RWPE2 (cell line): ENCODE data around the gene SLC4A5.

Experiments used
- ATAC-seq: fragments of 200-7000 bp; cut with Tn5 transposase; 3 replicates; pipeline ENCODE4 v1.9.1; 2021; ENCODE audit warnings: low read depth
- DNase-seq: peaks from one replicate; pipeline ENCODE4 v3.0.0-alpha.2; 2020; ENCODE audit warnings: low spot score
- H3K27ac ChIP-seq: fragments of 450-650 bp; 2 replicates; pipeline ENCODE4 v1.5.1; 2017; ENCODE audit warnings: mild to moderate bottlenecking; ENCODE audit not compliant: poor library complexity, severe bottlenecking
- H3K27me3 ChIP-seq: fragments of 250-450 bp; sonication (Bioruptor Pico); 2 replicates; pipeline ENCODE4 v1.5.1; 2021; ENCODE audit warnings: mild to moderate bottlenecking, moderate library complexity; ENCODE audit not compliant: insufficient read depth, poor library complexity, severe bottlenecking
- H3K36me3 ChIP-seq: fragments of 250-450 bp; sonication (Bioruptor Pico); 2 replicates; pipeline ENCODE4 v1.5.1; 2020; ENCODE audit warnings: low read depth, mild to moderate bottlenecking, moderate library complexity
- H3K4me1 ChIP-seq: fragments of 250-450 bp; sonication (Bioruptor Pico); 2 replicates; pipeline ENCODE4 v1.5.1; 2021; ENCODE audit warnings: mild to moderate bottlenecking, moderate library complexity; ENCODE audit not compliant: insufficient read depth, poor library complexity, severe bottlenecking
- H3K4me3 ChIP-seq: fragments of 250-450 bp; sonication (Bioruptor Pico); 2 replicates; pipeline ENCODE4 v1.5.1; 2021; ENCODE audit warnings: mild to moderate bottlenecking, moderate library complexity; ENCODE audit not compliant: severe bottlenecking
- H3K9me3 ChIP-seq: fragments of 250-450 bp; sonication (Bioruptor Pico); 2 replicates; pipeline ENCODE4 v1.5.1; 2021; ENCODE audit warnings: mild to moderate bottlenecking, moderate library complexity; ENCODE audit not compliant: severe bottlenecking
- CTCF ChIP-seq: fragments of 450-650 bp; IDR thresholded peaks from one replicate; pipeline ENCODE4 v1.5.1; 2017; ENCODE audit warnings: mild to moderate bottlenecking, moderate library complexity; ENCODE audit not compliant: poor library complexity, severe bottlenecking

Gene SLC4A5

GRCh38 chr2:74260495-74260894 is 82.7 kb downstream of the SLC4A5 start:
- ATAC-seq (no peak), DNase-seq (no peak)
- no peaks in the 10 kb centered on the region for H3K4me1 ChIP-seq
- no peaks in the 10 kb centered on the region for H3K27me3 ChIP-seq
- H3K9me3 ChIP-seq: no peaks in the 10 kb centered on the region
- TF ChIP-seq CTCF: no peak
- H3K27ac ChIP-seq: no peak overlapping the region
- H3K36me3 ChIP-seq: no peaks in the 10 kb centered on the region
- H3K4me3 ChIP-seq: no peak overlapping the region

- Histone ChIP-seq H3K9me3 (no peaks in the 10 kb centered on the region), H3K4me3 (no peak overlapping the region), H3K27ac (no peak overlapping the region), H3K4me1 (no peaks in the 10 kb centered on the region), H3K36me3 (no peaks in the 10 kb centered on the region), H3K27me3 (no peaks in the 10 kb centered on the region)
- DNase-seq: no peak
- no peak for TF ChIP-seq CTCF
- no peak for ATAC-seq
These were observed 83.5 kb downstream of the SLC4A5 start for GRCh38 chr2:74259733-74260132.

GRCh38 chr2:74259191-74259590 is 84.0 kb downstream of the SLC4A5 start:
- Histone ChIP-seq H3K27me3 (no peaks in the 10 kb centered on the region), H3K4me1 (no peaks in the 10 kb centered on the region), H3K27ac (no peak overlapping the region), H3K9me3 (no peaks in the 10 kb centered on the region), H3K36me3 (no peaks in the 10 kb centered on the region), H3K4me3 (no peak overlapping the region)
- no peak for ATAC-seq
- no peak for DNase-seq
- no peak for TF ChIP-seq CTCF

- no peak overlapping the region for H3K27ac ChIP-seq
- DNase-seq (no peak), ATAC-seq (no peak)
- no peaks in the 10 kb centered on the region for H3K36me3 ChIP-seq
- TF ChIP-seq CTCF: no peak
- no peaks in the 10 kb centered on the region for H3K9me3 ChIP-seq
- no peaks in the 10 kb centered on the region for H3K4me1 ChIP-seq
- H3K4me3 ChIP-seq: no peak overlapping the region
- H3K27me3 ChIP-seq: no peaks in the 10 kb centered on the region
These were observed 87.5 kb downstream of the SLC4A5 start for GRCh38 chr2:74255660-74256213.

- no peak overlapping the region for H3K27ac ChIP-seq
- DNase-seq: no peak
- H3K27me3 ChIP-seq: no peaks in the 10 kb centered on the region
- ATAC-seq: no peak
- no peaks in the 10 kb centered on the region for H3K9me3 ChIP-seq
- no peak for TF ChIP-seq CTCF
- H3K4me3 ChIP-seq: no peak overlapping the region
- H3K36me3 ChIP-seq: no peaks in the 10 kb centered on the region
- no peaks in the 10 kb centered on the region for H3K4me1 ChIP-seq
These were observed 89.3 kb downstream of the SLC4A5 start for GRCh38 chr2:74253971-74254310.
